ENCODE measurements around the gene KANSL1L.

The KANSL1L gene

DNA sequence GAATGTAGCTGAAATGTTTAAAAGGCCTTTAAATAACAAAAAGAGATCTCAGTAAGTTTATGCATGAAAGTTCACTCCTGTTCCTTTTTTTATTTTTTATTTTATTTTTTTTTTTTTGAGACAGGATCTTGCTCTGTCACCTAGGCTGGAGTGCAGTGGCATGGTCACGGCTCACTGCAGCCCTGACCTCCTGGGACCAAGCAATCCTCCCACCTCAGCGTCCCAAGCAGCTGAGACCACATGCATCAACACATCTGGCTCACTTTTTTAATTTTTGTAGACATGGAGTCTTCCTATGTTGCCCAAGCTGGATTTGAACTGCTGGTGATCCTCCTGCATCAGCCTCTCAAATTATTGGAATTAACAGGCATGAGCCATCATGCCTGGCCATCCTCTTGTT is 84.3 kb downstream of the KANSL1L start:
- Histone ChIP-seq H4K20me1 (ENCODE audit: control insufficient read depth, insufficient read depth, low read depth, low read length) (no peaks in the 10 kb centered on the region), H3F3A (ENCODE audit: control insufficient read depth, insufficient read depth) (peaks cover 2% of the 10 kb centered on the region; the same call in 1 of the 2 replicates), H3K27ac (ENCODE audit: low read depth, low read length) (no peak overlapping the region), H3K27me3 (ENCODE audit: control insufficient read depth, low read length) (no peaks in the 10 kb centered on the region), H3K9me2 (replicated peaks; ENCODE audit: control insufficient read depth, low read length) (no peaks in the 10 kb centered on the region), H3K9me3 (ENCODE audit: control insufficient read depth, insufficient read depth, low read length) (no peaks in the 10 kb centered on the region), H3K4me1 (ENCODE audit: control insufficient read depth, low read length) (peaks cover 5% of the 10 kb centered on the region), H3K36me3 (ENCODE audit: control insufficient read depth, low read length) (no peaks in the 10 kb centered on the region), H3K79me2 (ENCODE audit: control insufficient read depth, low read length) (no peaks in the 10 kb centered on the region), H3K4me3 (ENCODE audit: low read length) (no peak overlapping the region), H3K4me2 (ENCODE audit: low read length) (no peak overlapping the region)
- TF ChIP-seq EZH2phosphoT487 (IDR thresholded peaks at IDR 0.05; ENCODE audit: borderline replicate concordance, low read length) = no peak
- TF ChIP-seq CTCF (IDR thresholded peaks at IDR 0.05; ENCODE audit: low read depth, low read length, poor library complexity, severe bottlenecking) = no peak

GRCh38 chr2:210086292-210086691 is 84.9 kb downstream of the KANSL1L start:
- H3K79me2 ChIP-seq (ENCODE audit: control insufficient read depth, low read length) = no peaks in the 10 kb centered on the region
- H3K4me3 ChIP-seq (ENCODE audit: low read length) = no peak overlapping the region
- H3K27me3 ChIP-seq (ENCODE audit: control insufficient read depth, low read length) = no peaks in the 10 kb centered on the region
- no peaks in the 10 kb centered on the region for H3K36me3 ChIP-seq (ENCODE audit: control insufficient read depth, low read length)
- no peak for TF ChIP-seq CTCF (IDR thresholded peaks at IDR 0.05; ENCODE audit: low read depth, low read length, poor library complexity, severe bottlenecking)
- no peak for TF ChIP-seq EZH2phosphoT487 (IDR thresholded peaks at IDR 0.05; ENCODE audit: borderline replicate concordance, low read length)
- H3F3A ChIP-seq (ENCODE audit: control insufficient read depth, insufficient read depth) = peaks cover 2% of the 10 kb centered on the region; the same call in 1 of the 2 replicates
- no peak overlapping the region for H3K4me2 ChIP-seq (ENCODE audit: low read length)
- H3K4me1 ChIP-seq (ENCODE audit: control insufficient read depth, low read length) = peaks cover 5% of the 10 kb centered on the region
- H3K9me2 ChIP-seq (replicated peaks; ENCODE audit: control insufficient read depth, low read length) = no peaks in the 10 kb centered on the region
- H3K9me3 ChIP-seq (ENCODE audit: control insufficient read depth, insufficient read depth, low read length) = no peaks in the 10 kb centered on the region
- H4K20me1 ChIP-seq (ENCODE audit: control insufficient read depth, insufficient read depth, low read depth, low read length) = no peaks in the 10 kb centered on the region
- no peak overlapping the region for H3K27ac ChIP-seq (ENCODE audit: low read depth, low read length)

GRCh38 chr2:210072922-210073509 is 98.2 kb downstream of the KANSL1L start:
- no peaks in the 10 kb centered on the region for H3K9me3 ChIP-seq (ENCODE audit: control insufficient read depth, insufficient read depth, low read length)
- H3K4me3 ChIP-seq (ENCODE audit: low read length) = peak overlapping the region; percentile 12; the same call in 1 of the 2 replicates
- peak overlapping the region; percentile 40 for H3K4me2 ChIP-seq (ENCODE audit: low read length)

More at GRCh38 chr2:210072922-210073509, 98.2 kb downstream of the KANSL1L start:
- no peaks in the 10 kb centered on the region for H3F3A ChIP-seq (ENCODE audit: control insufficient read depth, insufficient read depth)
- no peak overlapping the region for H3K27ac ChIP-seq (ENCODE audit: low read depth, low read length)
- TF ChIP-seq CTCF (IDR thresholded peaks at IDR 0.05; ENCODE audit: low read depth, low read length, poor library complexity, severe bottlenecking) = peak; percentile 82
- no peak for TF ChIP-seq EZH2phosphoT487 (IDR thresholded peaks at IDR 0.05; ENCODE audit: borderline replicate concordance, low read length)
- no peaks in the 10 kb centered on the region for H3K36me3 ChIP-seq (ENCODE audit: control insufficient read depth, low read length)
- H3K79me2 ChIP-seq (ENCODE audit: control insufficient read depth, low read length) = no peaks in the 10 kb centered on the region
- H4K20me1 ChIP-seq (ENCODE audit: control insufficient read depth, insufficient read depth, low read depth, low read length) = no peaks in the 10 kb centered on the region
- H3K27me3 ChIP-seq (ENCODE audit: control insufficient read depth, low read length) = 0 out of 2 replicates have a peak, but pooled peaks cover 2% of the 10 kb centered on the region
- no peaks in the 10 kb centered on the region for H3K9me2 ChIP-seq (replicated peaks; ENCODE audit: control insufficient read depth, low read length)
- no peaks in the 10 kb centered on the region for H3K4me1 ChIP-seq (ENCODE audit: control insufficient read depth, low read length)
